ENCODE measurements around the gene MOCS1. TPM values are rescaled to one million over a fixed set of nuclear protein-coding genes. Genes with fewer than 3 reads are reported as not detected.

Gene MOCS1
- total RNA-seq, 1 donor from 2014 or later: 22.9 TPM

- Histone ChIP-seq H3K27me3 (ENCODE audit: low read depth) (no peaks in the 10 kb centered on the region), H3K36me3 (no peaks in the 10 kb centered on the region), H3K9me3 (no peaks in the 10 kb centered on the region), H3K4me3 (no peak overlapping the region), H3K4me1 (peaks cover 8% of the 10 kb centered on the region), H3K27ac (no peak overlapping the region)
- DNase-seq: no peak
- intact Hi-C loops (cut with DNase I): no loop called here
- TF ChIP-seq, protein P1, sequence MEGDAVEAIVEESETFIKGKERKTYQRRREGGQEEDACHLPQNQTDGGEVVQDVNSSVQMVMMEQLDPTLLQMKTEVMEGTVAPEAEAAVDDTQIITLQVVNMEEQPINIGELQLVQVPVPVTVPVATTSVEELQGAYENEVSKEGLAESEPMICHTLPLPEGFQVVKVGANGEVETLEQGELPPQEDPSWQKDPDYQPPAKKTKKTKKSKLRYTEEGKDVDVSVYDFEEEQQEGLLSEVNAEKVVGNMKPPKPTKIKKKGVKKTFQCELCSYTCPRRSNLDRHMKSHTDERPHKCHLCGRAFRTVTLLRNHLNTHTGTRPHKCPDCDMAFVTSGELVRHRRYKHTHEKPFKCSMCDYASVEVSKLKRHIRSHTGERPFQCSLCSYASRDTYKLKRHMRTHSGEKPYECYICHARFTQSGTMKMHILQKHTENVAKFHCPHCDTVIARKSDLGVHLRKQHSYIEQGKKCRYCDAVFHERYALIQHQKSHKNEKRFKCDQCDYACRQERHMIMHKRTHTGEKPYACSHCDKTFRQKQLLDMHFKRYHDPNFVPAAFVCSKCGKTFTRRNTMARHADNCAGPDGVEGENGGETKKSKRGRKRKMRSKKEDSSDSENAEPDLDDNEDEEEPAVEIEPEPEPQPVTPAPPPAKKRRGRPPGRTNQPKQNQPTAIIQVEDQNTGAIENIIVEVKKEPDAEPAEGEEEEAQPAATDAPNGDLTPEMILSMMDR (IDR thresholded peaks at IDR 0.05): no peak
- no peak for ATAC-seq
These were observed 14.0 kb upstream of the MOCS1 start for GRCh38 chr6:39948199-39948791.

DNA sequence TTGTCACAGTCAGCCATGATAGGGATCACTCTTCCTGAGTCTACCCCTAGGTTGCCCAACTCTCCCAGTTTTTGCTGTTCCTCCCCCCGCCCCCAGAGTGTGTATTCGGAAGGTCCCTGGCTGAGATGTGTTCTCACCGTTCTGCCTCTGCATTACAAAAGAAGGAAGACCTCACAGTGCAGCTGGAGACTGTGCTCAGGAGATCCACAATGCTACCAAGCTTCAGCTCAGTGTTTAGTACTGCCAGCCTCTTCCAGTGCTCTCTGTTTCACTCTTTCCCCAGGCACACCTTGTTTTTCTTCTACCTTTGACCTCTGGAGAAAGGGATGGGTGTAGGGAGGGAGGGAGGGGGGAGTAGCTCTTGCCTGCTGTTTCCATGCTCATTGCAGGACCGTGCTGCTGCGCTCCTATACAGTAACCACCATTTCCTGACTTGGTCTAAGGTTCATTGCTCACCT lies 13.4 kb upstream of the MOCS1 start:
- H3K36me3 ChIP-seq: no peaks in the 10 kb centered on the region
- DNase-seq (no peak), ATAC-seq (no peak)
- no peaks in the 10 kb centered on the region for H3K9me3 ChIP-seq
- TF ChIP-seq, protein P1 (IDR thresholded peaks at IDR 0.05): no peak
- intact Hi-C loops (cut with DNase I): no loop called here
- peaks cover 3% of the 10 kb centered on the region for H3K4me1 ChIP-seq
- no peaks in the 10 kb centered on the region for H3K27me3 ChIP-seq (ENCODE audit: low read depth)
- no peak overlapping the region for H3K27ac ChIP-seq
- H3K4me3 ChIP-seq: no peak overlapping the region

DNA sequence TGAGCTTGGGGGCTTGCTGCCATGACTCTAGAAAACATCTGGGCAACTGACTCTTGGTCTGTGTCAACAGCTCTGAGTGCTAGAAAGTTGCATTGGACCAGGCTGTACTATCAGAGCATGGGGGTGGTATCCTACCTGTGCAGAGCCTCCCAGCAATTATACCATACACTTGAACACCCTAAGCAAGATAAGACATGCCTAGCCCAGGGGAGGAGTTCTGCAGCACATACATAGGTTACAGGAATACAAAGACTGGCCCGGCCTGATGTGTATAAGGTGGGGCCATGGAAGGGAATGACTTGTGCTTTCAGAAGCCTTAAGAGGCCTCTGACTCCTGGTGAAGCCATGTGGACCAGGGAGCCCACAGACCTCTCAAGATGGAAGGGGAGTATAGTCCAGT lies 11.4 kb upstream of the MOCS1 start:
- intact Hi-C loops (cut with DNase I): no loop called here
- H3K4me3 ChIP-seq: no peak overlapping the region
- no peak overlapping the region for H3K27ac ChIP-seq
- ATAC-seq (no peak), DNase-seq (no peak)
- H3K36me3 ChIP-seq: no peaks in the 10 kb centered on the region
- no peaks in the 10 kb centered on the region for H3K27me3 ChIP-seq (ENCODE audit: low read depth)
- H3K4me1 ChIP-seq: no peaks in the 10 kb centered on the region
- TF ChIP-seq, protein P1 (IDR thresholded peaks at IDR 0.05): no peak
- no peaks in the 10 kb centered on the region for H3K9me3 ChIP-seq

- TF ChIP-seq, protein P1 (IDR thresholded peaks at IDR 0.05): no peak
- Histone ChIP-seq H3K36me3 (no peaks in the 10 kb centered on the region), H3K4me1 (no peaks in the 10 kb centered on the region), H3K27me3 (ENCODE audit: low read depth) (no peaks in the 10 kb centered on the region), H3K9me3 (no peaks in the 10 kb centered on the region), H3K27ac (no peak overlapping the region), H3K4me3 (no peak overlapping the region)
- ATAC-seq: no peak
- intact Hi-C loops (cut with DNase I): no loop called here
- DNase-seq: no peak
These were observed 8.8 kb upstream of the MOCS1 start for GRCh38 chr6:39942903-39943580.

DNA sequence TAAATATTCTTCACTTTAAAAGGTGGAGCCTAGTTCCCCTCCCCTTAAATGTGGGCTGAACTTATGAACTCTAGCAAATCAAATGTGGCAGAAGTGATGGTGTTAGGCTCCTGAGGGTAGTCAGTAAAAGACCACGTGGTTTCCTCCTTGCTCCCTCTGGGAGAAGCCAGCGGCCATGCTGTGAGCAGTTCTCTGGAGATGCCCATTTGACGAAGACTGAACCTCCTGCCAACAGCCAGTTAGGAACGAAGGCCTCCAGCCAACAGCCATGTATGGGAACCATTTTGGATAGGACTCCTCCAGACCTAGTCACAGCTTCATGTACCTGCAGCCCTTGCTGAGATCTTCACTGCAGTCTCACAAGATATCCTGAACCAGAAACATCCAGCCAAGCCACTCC lies 7.6 kb upstream of the MOCS1 start:
- intact Hi-C loops (cut with DNase I): no loop called here
- Histone ChIP-seq H3K27me3 (ENCODE audit: low read depth) (no peaks in the 10 kb centered on the region), H3K4me3 (no peak overlapping the region), H3K9me3 (no peaks in the 10 kb centered on the region), H3K36me3 (no peaks in the 10 kb centered on the region), H3K27ac (no peak overlapping the region), H3K4me1 (no peaks in the 10 kb centered on the region)
- no peak for DNase-seq
- ATAC-seq: no peak
- TF ChIP-seq, protein P1 (IDR thresholded peaks at IDR 0.05): no peak
